Transverse colon (tissue), 4 donors: ENCODE measurements around the gene PLD6. TPM values are rescaled to one million over a fixed set of nuclear protein-coding genes. Genes with fewer than 3 reads are reported as not detected.
A peak's percentile ranks its signal among the peaks of the same experiment; 100 is the strongest.

ENCODE experiments used
- DNase-seq: peaks from one replicate; pipeline ENCODE4 v3.0.0-alpha.2; 2019
- H3K27ac ChIP-seq, 4 donors: fragments of 200-600 bp; sonication (generic); 2 replicates each; pipeline ENCODE4 v1.5.1; 2016 to 2018; ENCODE audit warnings: inconsistent platforms in 4 of 4
- H3K27me3 ChIP-seq: fragments of 200-600 bp; sonication (generic); 2 replicates; pipeline ENCODE4 v1.5.1; 2017; ENCODE audit warnings: inconsistent platforms
- H3K36me3 ChIP-seq, 4 donors: fragments of 200-600 bp; sonication (generic); 2 replicates each; pipeline ENCODE4 v1.5.1; 2017 to 2019; ENCODE audit warnings: inconsistent platforms in 4 of 4
- H3K4me1 ChIP-seq, 4 donors: fragments of 200-600 bp; sonication (generic); 2 replicates each; pipeline ENCODE4 v1.5.1; 2017 to 2020; ENCODE audit warnings: inconsistent platforms in 4 of 4
- H3K4me3 ChIP-seq, 4 donors: fragments of 200-600 bp; sonication (generic); 1 replicate in 1 of 4; 2 replicates in 3 of 4; pipeline versions ENCODE4 v1.5.1 to v1.6.1; 2017 to 2019; ENCODE audit warnings: inconsistent platforms in 4 of 4
- H3K9me3 ChIP-seq, 2 donors: fragments of 200-600 bp; sonication (generic); 2 replicates each; pipeline ENCODE4 v1.5.1; 2017 to 2019; ENCODE audit warnings: inconsistent platforms in 2 of 2
- EP300 ChIP-seq: sonication (generic); formaldehyde crosslinking; IDR thresholded peaks from one replicate; pipeline ENCODE4 v1.6.1; 2017; ENCODE audit warnings: antibody characterized with exemption, low read depth
- POLR2A ChIP-seq: fragments of 450-650 bp; IDR thresholded peaks from one replicate; pipeline ENCODE4 v1.6.1; 2016; ENCODE audit warnings: antibody characterized with exemption, mild to moderate bottlenecking, moderate library complexity
- POLR2AphosphoS5 ChIP-seq, 3 donors: sonication (generic); formaldehyde crosslinking; IDR thresholded peaks; one replicate each; pipeline ENCODE4 v1.6.1; 2016; ENCODE audit warnings: antibody characterized with exemption in 3 of 3
- WGBS, 2 donors: methylation state at CpG; one replicate each; pipeline ENCODE4 v1.1.5; 2018; ENCODE audit warnings: low coverage in 1 of 2; 5-methylcytosine and 5-hydroxymethylcytosine counted together
- in situ Hi-C, 4 donors: fragments of 200-750 bp; cut with MboI; loops; one replicate each; pipeline versions ENCODE4 v1.15.0 to v1.15.1; 2017; ENCODE audit warnings: low sequenced_read_pairs in 3 of 4, low pct_ligation_motif_present in 1 of 4, low pct_unique_long_range_greater_than_20kb in 1 of 4
- intact Hi-C: fragments of 100-400 bp; cut with DNase I; formaldehyde crosslinking; loops from one replicate; pipeline ENCODE4 v1.15.1; 2023; ENCODE audit warnings: low total_unique reads
- total RNA-seq, 4 donors: library from RNA; depleted of rRNA; stranded (reverse); fragments of >200 nt; gene quantifications; one replicate each; pipeline ENCODE4 v1.1.0, GENCODE V29; 2016
- TF ChIP-seq, protein P1 (sequence below), 5 experiments: fragments of 200-600 bp in 3 of 5; fragments of 450-650 bp in 2 of 5; sonication (generic) in 3 of 5; IDR thresholded peaks; 1 replicate in 2 of 5; 2 replicates in 3 of 5; pipeline ENCODE4 v1.5.1; 2016 to 2017; ENCODE audit warnings: antibody characterized with exemption in 5 of 5, inconsistent platforms in 3 of 5, mild to moderate bottlenecking in 2 of 5, moderate library complexity in 1 of 5

Gene PLD6
- total RNA-seq, 4 donors from 2014 or later = 0.75 to 3.2 (median 1.4) TPM; not detected in 1

DNA sequence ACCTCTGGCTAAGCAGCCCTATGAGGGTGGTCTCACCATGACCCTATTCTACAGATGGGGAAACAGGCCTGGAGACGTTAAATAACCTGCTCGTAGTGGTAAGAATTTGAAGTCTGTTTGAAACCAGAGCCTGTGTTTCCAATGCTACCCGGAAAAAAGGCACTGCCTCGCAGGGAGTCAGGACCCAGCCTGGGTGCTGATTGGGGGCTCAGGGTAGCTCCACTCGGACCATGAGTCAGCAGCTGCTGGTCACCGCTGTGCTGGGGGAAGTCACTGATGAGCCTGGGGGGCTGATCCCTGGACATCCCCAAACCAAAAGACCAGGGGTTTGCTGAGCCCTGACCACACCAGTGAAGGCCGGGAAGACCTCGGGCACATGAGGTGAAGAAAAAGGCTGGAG is 9.4 kb upstream of the PLD6 start:
- peaks cover 0 to 68% (median 32%) of the 10 kb centered on the region in 4 donors for H3K36me3 ChIP-seq
- intact Hi-C loops = no loop called here
- no peak for DNase-seq
- 89 to 95% methylated on average over 4 to 8 of the region's 8 CpGs for WGBS, 2 donors
- H3K4me1 ChIP-seq = no peaks in the 10 kb centered on the region
- no peak overlapping the region for H3K4me3 ChIP-seq
- TF ChIP-seq POLR2AphosphoS5 (IDR thresholded peaks at IDR 0.05) (no peak), EP300 (no peak), POLR2A (no peak)
- TF ChIP-seq, protein P1, sequence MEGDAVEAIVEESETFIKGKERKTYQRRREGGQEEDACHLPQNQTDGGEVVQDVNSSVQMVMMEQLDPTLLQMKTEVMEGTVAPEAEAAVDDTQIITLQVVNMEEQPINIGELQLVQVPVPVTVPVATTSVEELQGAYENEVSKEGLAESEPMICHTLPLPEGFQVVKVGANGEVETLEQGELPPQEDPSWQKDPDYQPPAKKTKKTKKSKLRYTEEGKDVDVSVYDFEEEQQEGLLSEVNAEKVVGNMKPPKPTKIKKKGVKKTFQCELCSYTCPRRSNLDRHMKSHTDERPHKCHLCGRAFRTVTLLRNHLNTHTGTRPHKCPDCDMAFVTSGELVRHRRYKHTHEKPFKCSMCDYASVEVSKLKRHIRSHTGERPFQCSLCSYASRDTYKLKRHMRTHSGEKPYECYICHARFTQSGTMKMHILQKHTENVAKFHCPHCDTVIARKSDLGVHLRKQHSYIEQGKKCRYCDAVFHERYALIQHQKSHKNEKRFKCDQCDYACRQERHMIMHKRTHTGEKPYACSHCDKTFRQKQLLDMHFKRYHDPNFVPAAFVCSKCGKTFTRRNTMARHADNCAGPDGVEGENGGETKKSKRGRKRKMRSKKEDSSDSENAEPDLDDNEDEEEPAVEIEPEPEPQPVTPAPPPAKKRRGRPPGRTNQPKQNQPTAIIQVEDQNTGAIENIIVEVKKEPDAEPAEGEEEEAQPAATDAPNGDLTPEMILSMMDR (IDR thresholded peaks at IDR 0.05) = no peak
- in situ Hi-C loops = no loop called here
- H3K9me3 ChIP-seq = no peaks in the 10 kb centered on the region
- no peak overlapping the region for H3K27ac ChIP-seq
- no peaks in the 10 kb centered on the region for H3K27me3 ChIP-seq

DNA sequence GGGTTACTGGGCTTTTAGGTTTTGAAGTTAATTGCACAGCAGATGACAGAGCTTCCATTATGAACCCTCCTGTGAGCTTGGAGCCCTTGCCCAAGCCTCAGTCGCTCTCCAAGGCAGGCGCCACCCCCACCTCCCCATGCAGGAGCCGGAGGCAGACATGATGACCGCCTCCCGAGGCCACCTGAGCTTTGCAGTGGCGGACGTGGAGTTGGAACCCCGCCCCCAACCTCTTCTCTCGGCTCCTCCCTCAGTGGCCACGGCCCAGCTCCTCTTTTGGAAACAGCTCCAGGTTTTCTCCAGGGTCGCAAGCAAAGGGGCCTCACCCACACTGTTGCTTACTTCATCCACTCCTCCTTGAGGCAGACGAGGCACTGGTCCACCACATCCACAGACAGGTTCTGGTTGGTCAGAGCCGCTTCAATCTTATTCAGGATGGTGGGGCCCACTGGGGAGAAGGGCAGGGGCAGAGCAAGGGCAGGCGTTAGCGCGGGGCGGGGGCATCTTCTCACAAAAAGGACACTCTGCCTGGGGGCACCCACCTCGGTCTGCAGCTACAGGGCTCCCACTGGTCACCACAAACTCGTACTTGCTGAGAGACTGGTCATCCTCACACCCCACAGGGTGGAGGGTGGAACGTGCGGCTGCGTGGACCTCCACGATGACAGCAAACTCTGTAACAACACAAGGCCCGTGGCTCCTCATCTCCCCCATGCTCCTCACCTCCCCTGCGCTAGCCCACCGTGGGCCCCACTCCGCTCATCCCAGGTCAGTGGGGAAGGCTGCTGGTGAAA is 8.7 kb upstream of the PLD6 start:
- Histone ChIP-seq H3K4me3 (no peak overlapping the region), H3K27ac (no peak overlapping the region), H3K27me3 (no peaks in the 10 kb centered on the region), H3K9me3 (no peaks in the 10 kb centered on the region), H3K36me3 (peaks cover 0 to 61% (median 29%) of the 10 kb centered on the region in 4 donors), H3K4me1 (no peaks in the 10 kb centered on the region)
- no peak for DNase-seq
- in situ Hi-C loops (no loop called here), intact Hi-C loops (no loop called here)
- TF ChIP-seq EP300 = no peak
- TF ChIP-seq POLR2AphosphoS5 (IDR thresholded peaks at IDR 0.05) = no peak
- no peak for TF ChIP-seq POLR2A
- TF ChIP-seq, protein P1 (IDR thresholded peaks at IDR 0.05) = no peak
- WGBS, 2 donors = 91% methylated on average over 27 of the region's 27 CpGs; no CpG with 5 or more reads in 1 of the 2 donors

DNA sequence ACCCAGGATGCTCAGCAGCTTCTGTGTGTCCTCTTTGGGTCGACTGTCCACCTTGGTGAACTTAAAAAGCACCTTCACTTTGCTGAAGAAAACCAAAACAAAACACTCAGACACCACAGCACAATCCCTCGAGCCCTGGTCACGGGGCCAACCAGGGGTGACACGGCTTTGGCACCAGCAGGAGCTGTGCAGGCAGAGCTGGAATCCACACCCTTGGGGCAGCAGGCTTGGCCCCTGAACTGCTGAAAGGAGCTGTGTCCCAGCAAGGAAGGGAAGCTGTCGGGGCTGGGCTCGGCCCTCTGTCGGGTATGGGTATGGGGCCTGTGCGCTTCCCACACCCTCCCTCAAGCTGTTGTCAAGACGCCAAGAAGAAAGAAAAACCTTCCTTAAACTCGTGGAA is 7.6 kb upstream of the PLD6 start:
- H3K4me1 ChIP-seq = no peaks in the 10 kb centered on the region
- TF ChIP-seq POLR2A (no peak), POLR2AphosphoS5 (IDR thresholded peaks at IDR 0.05) (no peak), EP300 (no peak)
- TF ChIP-seq, protein P1 (IDR thresholded peaks at IDR 0.05) = no peak
- no peak for DNase-seq
- H3K4me3 ChIP-seq = no peak overlapping the region
- H3K27me3 ChIP-seq = no peaks in the 10 kb centered on the region
- intact Hi-C loops = no loop called here
- H3K27ac ChIP-seq = no peak overlapping the region
- peaks cover 0 to 57% (median 25%) of the 10 kb centered on the region in 4 donors for H3K36me3 ChIP-seq
- no peaks in the 10 kb centered on the region for H3K9me3 ChIP-seq
- in situ Hi-C loops = no loop called here
- 85 to 89% methylated on average over 6 to 10 of the region's 10 CpGs for WGBS, 2 donors

DNA sequence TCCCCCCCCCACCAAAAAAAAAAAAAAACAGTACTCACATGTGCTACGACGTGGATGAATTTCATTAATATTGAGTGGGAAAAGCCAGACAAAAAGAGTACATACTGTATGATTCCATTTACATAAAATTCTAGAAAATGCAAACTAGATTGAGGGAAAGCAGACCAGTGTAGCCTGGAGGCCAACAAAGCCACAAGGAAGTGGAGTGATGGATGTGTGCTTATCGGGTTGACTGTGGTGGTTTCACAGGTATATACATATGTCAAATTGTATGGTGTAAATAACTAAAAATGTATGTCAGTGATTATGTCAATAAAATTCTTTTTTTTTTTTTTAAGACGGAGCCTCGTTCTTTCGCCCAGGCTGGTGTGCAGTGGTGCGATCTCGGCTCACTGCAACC is 1.9 kb upstream of the PLD6 start:
- DNase-seq = no peak
- in situ Hi-C loops = no loop called here
- WGBS, 2 donors = 79 to 85% methylated on average over 3 to 8 of the region's 8 CpGs
- TF ChIP-seq EP300 (no peak), POLR2AphosphoS5 (IDR thresholded peaks at IDR 0.05) (no peak), POLR2A (no peak)
- TF ChIP-seq, protein P1 (IDR thresholded peaks at IDR 0.05) = no peak
- Histone ChIP-seq H3K36me3 (peaks cover 0 to 11% (median 2%) of the 10 kb centered on the region in 4 donors), H3K9me3 (no peaks in the 10 kb centered on the region), H3K27me3 (no peaks in the 10 kb centered on the region), H3K27ac (peak overlapping the region in 2 of 4 donors; percentile 88 to 94), H3K4me1 (peaks cover 22 to 41% (median 33%) of the 10 kb centered on the region in 4 donors), H3K4me3 (no peak overlapping the region)
- intact Hi-C loops = no loop called here
